ENCODE results near the gene NMS.

Gene NMS

DNA sequence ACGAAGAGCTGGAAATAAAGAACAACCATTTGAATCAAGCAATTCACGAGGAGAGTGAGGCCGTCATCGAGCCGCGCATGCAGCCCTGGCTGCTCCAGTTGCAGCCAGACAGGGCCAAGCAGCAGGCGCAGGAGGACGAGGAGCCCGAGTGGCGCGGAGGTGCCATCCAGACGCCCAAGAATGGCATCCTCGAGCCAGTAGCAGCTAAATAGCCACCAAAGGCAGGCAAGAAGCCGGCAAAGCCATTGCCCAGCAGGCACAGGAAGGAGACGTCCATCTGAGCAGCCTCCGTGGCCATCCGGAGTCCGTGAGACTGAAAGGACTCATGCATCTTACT lies 43.9 kb upstream of the NMS start:
- ChIA-PET POLR2A (interaction anchor here (0.6 kb wide), 1 partner anchor 725 kb away, joined by 3 read pairs; no protein-coding TSS in a partner anchor), CTCF (interaction anchor here (1.6 kb wide), 1 partner anchor 9 kb away, joined by 3 read pairs; no protein-coding TSS in a partner anchor)
- Histone ChIP-seq H3K27ac (ENCODE audit: insufficient read depth in 1 of 2, low read depth in 1 of 2, low read length in 2 of 2, poor library complexity in 1 of 2, severe bottlenecking in 2 of 2) (no peak overlapping the region), H3K9me3 (ENCODE audit: control extremely low read depth in 1 of 5, control insufficient read depth in 4 of 5, insufficient read depth in 2 of 5, low read depth in 1 of 5, low read length in 4 of 5) (peaks cover 0 to 6% (median 0%) of the 10 kb centered on the region in 5 experiments), H3K4me1 (ENCODE audit: control extremely low read depth in 1 of 4, control insufficient read depth in 4 of 4, insufficient read depth in 4 of 4, low read length in 3 of 4) (peaks cover 0 to 8% (median 2%) of the 10 kb centered on the region in 4 experiments), H3K36me3 (ENCODE audit: control insufficient read depth in 4 of 4, insufficient read depth in 4 of 4, low read length in 3 of 4) (no peaks in the 10 kb centered on the region), H3K4me3 (ENCODE audit: control insufficient read depth in 1 of 7, extremely low read depth in 1 of 7, insufficient read depth in 4 of 7, low read depth in 2 of 7, low read length in 6 of 7) (no peak overlapping the region), H3K27me3 (replicated peaks in 2 of 5; ENCODE audit: control insufficient read depth in 4 of 5, insufficient read depth in 5 of 5, low read length in 4 of 5) (no peaks in the 10 kb centered on the region)
- no peak for DNase-seq
- WGBS (ENCODE audit: insufficient coverage): 93% methylated on average over 18 of the region's 18 CpGs

DNA sequence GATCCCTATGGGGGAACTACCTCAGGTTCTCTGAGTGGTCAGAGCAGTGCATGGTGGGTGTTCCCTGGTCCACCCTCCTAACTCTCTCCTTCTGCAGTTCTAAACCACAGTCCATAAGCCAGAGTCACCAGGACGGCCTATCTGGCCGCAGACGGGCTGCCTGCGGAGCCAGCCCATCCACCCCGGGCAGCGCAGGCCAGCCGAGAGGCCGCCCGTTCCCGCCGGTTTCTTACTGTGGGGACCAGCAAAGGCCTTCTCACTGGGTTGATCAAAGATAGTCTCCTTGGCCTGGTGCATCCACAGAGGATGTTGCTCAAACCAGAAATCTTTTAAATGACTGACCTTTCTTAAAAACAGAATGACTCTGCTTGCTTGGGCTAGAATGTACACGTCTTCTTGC lies 43.2 kb upstream of the NMS start:
- ChIA-PET CTCF (interaction anchor here (1.6 kb wide), 1 partner anchor 559 kb away, joined by 3 read pairs; no protein-coding TSS in a partner anchor), POLR2A (no interaction called here)
- WGBS (ENCODE audit: insufficient coverage): 96% methylated on average over 10 of the region's 12 CpGs
- Histone ChIP-seq H3K9me3 (ENCODE audit: control extremely low read depth in 1 of 5, control insufficient read depth in 4 of 5, insufficient read depth in 2 of 5, low read depth in 1 of 5, low read length in 4 of 5) (peaks cover 0 to 6% (median 0%) of the 10 kb centered on the region in 5 experiments), H3K36me3 (ENCODE audit: control insufficient read depth in 4 of 4, insufficient read depth in 4 of 4, low read length in 3 of 4) (no peaks in the 10 kb centered on the region), H3K27ac (ENCODE audit: insufficient read depth in 1 of 2, low read depth in 1 of 2, low read length in 2 of 2, poor library complexity in 1 of 2, severe bottlenecking in 2 of 2) (no peak overlapping the region), H3K4me1 (ENCODE audit: control extremely low read depth in 1 of 4, control insufficient read depth in 4 of 4, insufficient read depth in 4 of 4, low read length in 3 of 4) (peaks cover 0 to 8% (median 2%) of the 10 kb centered on the region in 4 experiments), H3K27me3 (replicated peaks in 2 of 5; ENCODE audit: control insufficient read depth in 4 of 5, insufficient read depth in 5 of 5, low read length in 4 of 5) (no peaks in the 10 kb centered on the region), H3K4me3 (ENCODE audit: control insufficient read depth in 1 of 7, extremely low read depth in 1 of 7, insufficient read depth in 4 of 7, low read depth in 2 of 7, low read length in 6 of 7) (no peak overlapping the region)
- DNase-seq: no peak

DNA sequence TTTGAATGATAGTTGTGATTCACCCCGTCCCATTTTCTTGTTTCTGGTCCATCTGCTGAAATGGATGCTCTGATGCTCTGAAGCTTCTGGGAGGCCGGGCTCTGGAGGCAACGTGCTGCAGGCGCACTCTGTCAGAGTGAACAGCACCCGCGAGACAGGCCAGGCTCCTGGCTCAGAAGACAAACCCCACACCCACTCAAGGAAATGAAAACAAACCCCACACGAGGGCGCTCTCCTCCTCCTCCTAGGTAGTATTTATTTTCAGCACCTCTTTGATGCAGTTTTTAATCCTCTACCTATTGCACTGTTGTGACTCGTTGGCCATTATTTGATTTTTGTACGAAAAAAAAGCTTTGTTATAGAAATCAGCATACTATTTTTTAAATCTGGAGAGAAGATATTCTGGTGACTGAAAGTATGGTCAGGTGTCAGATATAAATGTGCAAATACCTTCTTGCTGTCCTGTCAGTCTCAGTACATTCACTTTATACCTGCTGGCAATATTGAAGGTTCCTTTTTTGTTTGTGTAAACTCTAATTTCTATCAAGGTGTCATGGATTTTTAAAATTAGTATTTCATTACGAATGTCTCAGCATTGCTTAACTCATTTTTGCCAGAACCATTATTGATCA lies 42.5 kb upstream of the NMS start:
- H3K4me3 ChIP-seq (ENCODE audit: control insufficient read depth in 1 of 7, extremely low read depth in 1 of 7, insufficient read depth in 4 of 7, low read depth in 2 of 7, low read length in 6 of 7): no peak overlapping the region
- POLR2A ChIA-PET: no interaction called here
- no CpG with 5 or more reads among the region's 11 CpGs for WGBS (ENCODE audit: insufficient coverage)

DNA sequence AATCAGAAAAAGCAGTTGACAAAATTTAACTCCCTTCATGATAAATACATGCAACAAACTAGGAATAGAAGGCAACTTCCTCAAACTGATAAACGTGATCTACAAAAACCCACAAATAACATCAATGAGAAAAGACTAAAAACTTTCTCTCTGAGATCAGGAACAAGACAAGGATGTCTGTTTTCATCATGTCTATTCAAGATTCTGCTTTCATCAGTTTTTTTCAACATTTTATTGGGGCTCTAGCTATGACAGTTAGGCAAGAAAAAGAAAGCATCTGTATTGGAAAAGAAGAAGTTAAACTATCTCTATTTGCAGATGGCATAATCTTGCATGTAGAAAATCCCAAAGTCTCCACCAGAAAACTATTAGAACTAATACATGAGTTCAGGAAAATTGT lies 40.6 kb upstream of the NMS start:
- H3K27me3 ChIP-seq (replicated peaks in 2 of 5; ENCODE audit: control insufficient read depth in 4 of 5, insufficient read depth in 5 of 5, low read length in 4 of 5): peaks cover 0 to 2% (median 0%) of the 10 kb centered on the region in 5 experiments
- no peak overlapping the region for H3K27ac ChIP-seq (ENCODE audit: insufficient read depth in 1 of 2, low read depth in 1 of 2, low read length in 2 of 2, poor library complexity in 1 of 2, severe bottlenecking in 2 of 2)
- H3K4me1 ChIP-seq (ENCODE audit: control extremely low read depth in 1 of 4, control insufficient read depth in 4 of 4, insufficient read depth in 4 of 4, low read length in 3 of 4): peaks cover 0 to 8% (median 2%) of the 10 kb centered on the region in 4 experiments
- CTCF ChIA-PET: interaction anchor here (1.1 kb wide), 1 partner anchor 24 kb away, joined by 3 read pairs; no protein-coding TSS in a partner anchor
- WGBS (ENCODE audit: insufficient coverage): 0% methylated on average over 1 of the region's 1 CpG
- H3K9me3 ChIP-seq (ENCODE audit: control extremely low read depth in 1 of 5, control insufficient read depth in 4 of 5, insufficient read depth in 2 of 5, low read depth in 1 of 5, low read length in 4 of 5): peaks cover 0 to 6% (median 0%) of the 10 kb centered on the region in 5 experiments
- H3K36me3 ChIP-seq (ENCODE audit: control insufficient read depth in 4 of 4, insufficient read depth in 4 of 4, low read length in 3 of 4): no peaks in the 10 kb centered on the region
- no peak overlapping the region for H3K4me3 ChIP-seq (ENCODE audit: control insufficient read depth in 1 of 7, extremely low read depth in 1 of 7, insufficient read depth in 4 of 7, low read depth in 2 of 7, low read length in 6 of 7)
- DNase-seq: peak in 2 of 3 donors; percentile 58 to 73
- POLR2A ChIA-PET: no interaction called here

More for the DNA sequence above, 42.5 kb upstream of the NMS start:
- H3K27me3 ChIP-seq (replicated peaks in 2 of 5; ENCODE audit: control insufficient read depth in 4 of 5, insufficient read depth in 5 of 5, low read length in 4 of 5): no peaks in the 10 kb centered on the region
- peak; percentile 67 to 87 (median 85) for DNase-seq
- H3K36me3 ChIP-seq (ENCODE audit: control insufficient read depth in 4 of 4, insufficient read depth in 4 of 4, low read length in 3 of 4): no peaks in the 10 kb centered on the region
- CTCF ChIA-PET: interaction anchor here (1.6 kb wide), 1 partner anchor 558 kb away, joined by 3 read pairs; no protein-coding TSS in a partner anchor
- H3K27ac ChIP-seq (ENCODE audit: insufficient read depth in 1 of 2, low read depth in 1 of 2, low read length in 2 of 2, poor library complexity in 1 of 2, severe bottlenecking in 2 of 2): no peak overlapping the region
- H3K9me3 ChIP-seq (ENCODE audit: control extremely low read depth in 1 of 5, control insufficient read depth in 4 of 5, insufficient read depth in 2 of 5, low read depth in 1 of 5, low read length in 4 of 5): peaks cover 0 to 6% (median 0%) of the 10 kb centered on the region in 5 experiments
- peaks cover 0 to 8% (median 2%) of the 10 kb centered on the region in 4 experiments for H3K4me1 ChIP-seq (ENCODE audit: control extremely low read depth in 1 of 4, control insufficient read depth in 4 of 4, insufficient read depth in 4 of 4, low read length in 3 of 4)

DNA sequence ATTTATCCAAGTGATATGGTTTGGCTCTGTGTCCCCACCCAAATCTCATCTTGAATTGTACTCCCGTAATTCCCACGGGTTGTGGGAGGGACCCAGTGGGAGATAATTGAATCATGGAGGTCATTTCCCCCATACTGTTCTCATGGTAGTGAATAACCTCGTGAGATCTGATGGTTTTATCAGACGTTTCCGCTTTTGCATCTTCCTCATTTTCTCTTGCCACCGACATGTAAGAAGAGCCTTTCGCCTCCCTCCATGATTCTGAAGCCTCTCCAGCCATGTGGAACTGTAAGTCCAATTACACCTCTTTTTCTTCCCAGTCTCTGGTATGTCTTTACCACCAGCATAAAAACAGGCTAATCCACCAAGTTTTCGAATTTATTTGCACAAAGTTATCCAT lies 32.5 kb upstream of the NMS start:
- Histone ChIP-seq H3K4me1 (ENCODE audit: control extremely low read depth in 1 of 4, control insufficient read depth in 4 of 4, insufficient read depth in 4 of 4, low read length in 3 of 4) (no peaks in the 10 kb centered on the region), H3K4me3 (ENCODE audit: control insufficient read depth in 1 of 7, extremely low read depth in 1 of 7, insufficient read depth in 4 of 7, low read depth in 2 of 7, low read length in 6 of 7) (no peak overlapping the region), H3K9me3 (ENCODE audit: control extremely low read depth in 1 of 5, control insufficient read depth in 4 of 5, insufficient read depth in 2 of 5, low read depth in 1 of 5, low read length in 4 of 5) (no peaks in the 10 kb centered on the region), H3K36me3 (ENCODE audit: control insufficient read depth in 4 of 4, insufficient read depth in 4 of 4, low read length in 3 of 4) (no peaks in the 10 kb centered on the region), H3K27me3 (replicated peaks in 2 of 5; ENCODE audit: control insufficient read depth in 4 of 5, insufficient read depth in 5 of 5, low read length in 4 of 5) (peaks cover 0 to 2% (median 0%) of the 10 kb centered on the region in 5 experiments), H3K27ac (ENCODE audit: insufficient read depth in 1 of 2, low read depth in 1 of 2, low read length in 2 of 2, poor library complexity in 1 of 2, severe bottlenecking in 2 of 2) (no peak overlapping the region)
- 89% methylated on average over 5 of the region's 8 CpGs for WGBS (ENCODE audit: insufficient coverage)
- no peak for DNase-seq
- ChIA-PET POLR2A (no interaction called here), CTCF (no interaction called here)

DNA sequence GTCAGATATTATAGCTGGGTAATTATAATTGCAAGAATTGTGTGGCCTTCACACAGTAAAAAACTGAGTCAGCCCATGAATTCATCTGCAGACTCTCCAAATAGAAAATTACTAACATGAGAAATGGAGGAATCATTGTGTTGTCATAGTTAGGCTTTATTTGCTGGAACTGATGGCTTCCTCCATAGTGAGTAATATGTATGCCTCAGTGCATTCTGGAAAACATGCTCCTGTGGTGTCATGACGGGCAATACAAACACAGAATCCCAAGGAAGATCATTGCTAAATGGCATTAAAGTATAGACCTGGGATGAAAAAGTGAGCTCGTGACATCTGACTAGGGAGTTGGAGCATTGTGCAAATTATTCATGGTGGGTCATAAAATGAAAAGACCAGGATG lies 23.6 kb upstream of the NMS start:
- H3K9me3 ChIP-seq (ENCODE audit: control extremely low read depth in 1 of 5, control insufficient read depth in 4 of 5, insufficient read depth in 2 of 5, low read depth in 1 of 5, low read length in 4 of 5): peaks cover 0 to 6% (median 0%) of the 10 kb centered on the region in 5 experiments
- no peaks in the 10 kb centered on the region for H3K4me1 ChIP-seq (ENCODE audit: control extremely low read depth in 1 of 4, control insufficient read depth in 4 of 4, insufficient read depth in 4 of 4, low read length in 3 of 4)
- H3K36me3 ChIP-seq (ENCODE audit: control insufficient read depth in 4 of 4, insufficient read depth in 4 of 4, low read length in 3 of 4): no peaks in the 10 kb centered on the region
- DNase-seq: no peak
- H3K4me3 ChIP-seq (ENCODE audit: control insufficient read depth in 1 of 7, extremely low read depth in 1 of 7, insufficient read depth in 4 of 7, low read depth in 2 of 7, low read length in 6 of 7): no peak overlapping the region
- ChIA-PET POLR2A (no interaction called here), CTCF (no interaction called here)
- WGBS (ENCODE audit: insufficient coverage): 100% methylated on average over 2 of the region's 2 CpGs
- no peaks in the 10 kb centered on the region for H3K27me3 ChIP-seq (replicated peaks in 2 of 5; ENCODE audit: control insufficient read depth in 4 of 5, insufficient read depth in 5 of 5, low read length in 4 of 5)
- H3K27ac ChIP-seq (ENCODE audit: insufficient read depth in 1 of 2, low read depth in 1 of 2, low read length in 2 of 2, poor library complexity in 1 of 2, severe bottlenecking in 2 of 2): no peak overlapping the region

DNA sequence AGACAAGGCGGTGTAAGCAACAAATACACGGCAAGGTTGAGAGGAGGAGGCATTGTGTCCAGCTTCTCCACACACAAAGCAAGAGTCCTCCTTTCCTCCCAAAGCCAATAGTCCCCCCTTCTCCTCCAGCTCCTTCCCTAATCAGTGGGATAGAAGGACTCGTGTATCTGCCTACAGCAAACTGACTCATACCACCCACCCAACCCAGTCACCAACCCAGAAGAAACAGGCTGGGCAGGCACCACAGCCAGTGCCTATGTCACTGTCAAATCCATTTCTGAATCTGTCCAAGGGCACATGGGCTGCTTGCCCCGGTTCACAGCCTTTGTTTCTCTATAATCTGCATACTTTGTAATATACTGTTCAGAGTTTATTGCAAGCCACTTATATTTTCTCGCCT lies 19.2 kb upstream of the NMS start:
- no peaks in the 10 kb centered on the region for H3K4me1 ChIP-seq (ENCODE audit: control extremely low read depth in 1 of 4, control insufficient read depth in 4 of 4, insufficient read depth in 4 of 4, low read length in 3 of 4)
- no peaks in the 10 kb centered on the region for H3K36me3 ChIP-seq (ENCODE audit: control insufficient read depth in 4 of 4, insufficient read depth in 4 of 4, low read length in 3 of 4)
- WGBS (ENCODE audit: insufficient coverage): 100% methylated on average over 3 of the region's 5 CpGs

More for the DNA sequence above, 19.2 kb upstream of the NMS start:
- Histone ChIP-seq H3K9me3 (ENCODE audit: control extremely low read depth in 1 of 5, control insufficient read depth in 4 of 5, insufficient read depth in 2 of 5, low read depth in 1 of 5, low read length in 4 of 5) (peaks cover 0 to 4% (median 0%) of the 10 kb centered on the region in 5 experiments), H3K4me3 (ENCODE audit: control insufficient read depth in 1 of 7, extremely low read depth in 1 of 7, insufficient read depth in 4 of 7, low read depth in 2 of 7, low read length in 6 of 7) (no peak overlapping the region), H3K27ac (ENCODE audit: insufficient read depth in 1 of 2, low read depth in 1 of 2, low read length in 2 of 2, poor library complexity in 1 of 2, severe bottlenecking in 2 of 2) (no peak overlapping the region), H3K27me3 (replicated peaks in 2 of 5; ENCODE audit: control insufficient read depth in 4 of 5, insufficient read depth in 5 of 5, low read length in 4 of 5) (no peaks in the 10 kb centered on the region)
- POLR2A ChIA-PET: no interaction called here
- CTCF ChIA-PET: no interaction called here
- DNase-seq: no peak

Data from common myeloid progenitor, CD34-positive (primary cell).